ENCODE measurements around the gene TMEFF2. TPM values are rescaled to one million over a fixed set of nuclear protein-coding genes. Genes with fewer than 3 reads are reported as not detected.

Gene TMEFF2
- total and polyA plus RNA-seq, 10 of the 15 experiments (the other 5 are each of a cell fraction or from before 2014, with no cell fraction given), result not detected

GRCh38 chr2:192196421-192197194 is 1.9 kb upstream of the TMEFF2 start:
- H2AFZ ChIP-seq (ENCODE audit: control insufficient read depth, low read depth, low read length), result no peak overlapping the region
- no TSS peak for BruUV-seq (replicated peaks)
- no peaks in the 10 kb centered on the region for H3K4me1 ChIP-seq (ENCODE audit: control insufficient read depth, insufficient read depth, low read length)
- in situ Hi-C loops (cut with MboI) (no loop called here), intact Hi-C loops (cut with micrococcal nuclease; ENCODE audit: unreplicated experiment) (no loop called here)
- H3K9me3 ChIP-seq (replicated peaks; ENCODE audit: control insufficient read depth, insufficient read depth, low read length), result no peaks in the 10 kb centered on the region
- H3K36me3 ChIP-seq (ENCODE audit: control insufficient read depth in 2 of 2, insufficient read depth in 2 of 2, low read length in 1 of 2), result no peaks in the 10 kb centered on the region
- TF ChIP-seq NFXL1 (IDR thresholded peaks at IDR 0.05; ENCODE audit: borderline replicate concordance) (no peak), CBFB (IDR thresholded peaks at IDR 0.05; ENCODE audit: low read depth) (no peak), SMC3 (IDR thresholded peaks at IDR 0.05; ENCODE audit: borderline replicate concordance, low read length) (no peak), ESRRA (IDR thresholded peaks at IDR 0.05; ENCODE audit: low read length) (no peak), MTA3 (IDR thresholded peaks at IDR 0.05; ENCODE audit: borderline replicate concordance, low read length) (no peak), TAF1 (IDR thresholded peaks at IDR 0.05; ENCODE audit: borderline replicate concordance, low read depth, low read length) (no peak), NFIC (IDR thresholded peaks at IDR 0.05; ENCODE audit: low read depth, low read length) (no peak), ZBTB40 (IDR thresholded peaks at IDR 0.05; ENCODE audit: borderline replicate concordance) (no peak), SUPT20H (IDR thresholded peaks at IDR 0.05; ENCODE audit: borderline replicate concordance, control insufficient read depth, low read depth, low read length) (no peak), RBBP5 (conservative IDR thresholded peaks at IDR 0.05) (no peak), POU2F2 (IDR thresholded peaks at IDR 0.05; ENCODE audit: borderline replicate concordance, low read depth, low read length) (no peak), HDAC2 (IDR thresholded peaks at IDR 0.05) (no peak), EP300 (IDR thresholded peaks at IDR 0.05; ENCODE audit: borderline replicate concordance in 1 of 2, control insufficient read depth in 1 of 2, low read depth in 2 of 2, low read length in 2 of 2) (no peak), POLR2AphosphoS5 (IDR thresholded peaks at IDR 0.05; ENCODE audit: low read length) (no peak), SPI1 (IDR thresholded peaks at IDR 0.05; ENCODE audit: borderline replicate concordance, insufficient read depth, low read depth, low read length) (no peak)
- H4K20me1 ChIP-seq (ENCODE audit: control insufficient read depth, insufficient read depth), result no peaks in the 10 kb centered on the region
- peaks cover 21 to 22% of the 10 kb centered on the region in 2 experiments for H3K27me3 ChIP-seq (replicated peaks in 1 of 2; ENCODE audit: control insufficient read depth in 2 of 2, insufficient read depth in 2 of 2, low read length in 1 of 2)
- no peak overlapping the region for H3K4me3 ChIP-seq
- DNase-seq (ENCODE audit: low read depth, low spot score) (no peak), ATAC-seq (no peak), FAIRE-seq (no peak)
- H3K4me2 ChIP-seq (ENCODE audit: control insufficient read depth, insufficient read depth), result no peak overlapping the region
- no peaks in the 10 kb centered on the region for H3K79me2 ChIP-seq (ENCODE audit: control insufficient read depth, insufficient read depth, low read length)
- ChIA-PET CTCF (interaction anchor here (1.2 kb wide), 1 partner anchor 385 kb away, joined by 3 read pairs; no protein-coding TSS in a partner anchor), POLR2A (no interaction called here), RAD21 (ENCODE audit: unreplicated experiment) (no interaction called here), SMC1A (ENCODE audit: uncharacterized antibody, unreplicated experiment) (no interaction called here)
- H3K27ac ChIP-seq (ENCODE audit: control insufficient read depth, insufficient read depth), result no peak overlapping the region
- 28% methylated on average over 14 of the region's 14 CpGs for WGBS (ENCODE audit: insufficient coverage, insufficient replicate concordance, low lambda C conversion rate, missing lambda C conversion rate)
- H3K9ac ChIP-seq (ENCODE audit: control insufficient read depth, insufficient read depth, low read length), result no peak overlapping the region
